Measurements from ENCODE around the gene CTIF.

CTIF gene

GRCh38 chr18:48889981-48890762 lies 351.3 kb downstream of the CTIF start:
- TF ChIP-seq CTCF (IDR thresholded peaks at IDR 0.05; ENCODE audit: low read depth, low read length): no peak

GRCh38 chr18:48891721-48892120 lies 352.9 kb downstream of the CTIF start:
- no peak for TF ChIP-seq CTCF (IDR thresholded peaks at IDR 0.05; ENCODE audit: low read depth, low read length)
- H3K4me1 ChIP-seq: no peaks in the 10 kb centered on the region
- no peak for DNase-seq
- no peaks in the 10 kb centered on the region for H3K9me3 ChIP-seq
- H3K36me3 ChIP-seq: no peaks in the 10 kb centered on the region
- no peaks in the 10 kb centered on the region for H3K27me3 ChIP-seq
- no peak overlapping the region for H3K4me3 ChIP-seq (ENCODE audit: low read depth, low read length)

More at GRCh38 chr18:48889981-48890762, 351.3 kb downstream of the CTIF start:
- H3K9me3 ChIP-seq: no peaks in the 10 kb centered on the region
- no peaks in the 10 kb centered on the region for H3K27me3 ChIP-seq
- H3K36me3 ChIP-seq: no peaks in the 10 kb centered on the region
- H3K4me1 ChIP-seq: no peaks in the 10 kb centered on the region
- DNase-seq: no peak
- H3K4me3 ChIP-seq (ENCODE audit: low read depth, low read length): no peak overlapping the region

GRCh38 chr18:48892146-48892855 lies 353.5 kb downstream of the CTIF start:
- no peak for DNase-seq
- no peak overlapping the region for H3K4me3 ChIP-seq (ENCODE audit: low read depth, low read length)
- H3K9me3 ChIP-seq: no peaks in the 10 kb centered on the region
- no peaks in the 10 kb centered on the region for H3K4me1 ChIP-seq
- no peaks in the 10 kb centered on the region for H3K36me3 ChIP-seq
- no peak for TF ChIP-seq CTCF (IDR thresholded peaks at IDR 0.05; ENCODE audit: low read depth, low read length)
- H3K27me3 ChIP-seq: no peaks in the 10 kb centered on the region

- H3K36me3 ChIP-seq: no peaks in the 10 kb centered on the region
- no peaks in the 10 kb centered on the region for H3K9me3 ChIP-seq
- H3K4me3 ChIP-seq (ENCODE audit: low read depth, low read length): no peak overlapping the region
- TF ChIP-seq CTCF (IDR thresholded peaks at IDR 0.05; ENCODE audit: low read depth, low read length): no peak
- no peaks in the 10 kb centered on the region for H3K4me1 ChIP-seq
- no peaks in the 10 kb centered on the region for H3K27me3 ChIP-seq
- DNase-seq: no peak
These were observed 354.3 kb downstream of the CTIF start for GRCh38 chr18:48893061-48893607.

GRCh38 chr18:48893608-48894600 lies 355.1 kb downstream of the CTIF start:
- no peak for TF ChIP-seq CTCF (IDR thresholded peaks at IDR 0.05; ENCODE audit: low read depth, low read length)
- DNase-seq: no peak
- H3K4me3 ChIP-seq (ENCODE audit: low read depth, low read length): no peak overlapping the region
- H3K27me3 ChIP-seq: no peaks in the 10 kb centered on the region
- H3K36me3 ChIP-seq: no peaks in the 10 kb centered on the region
- H3K4me1 ChIP-seq: no peaks in the 10 kb centered on the region
- H3K9me3 ChIP-seq: no peaks in the 10 kb centered on the region

Data from BE2C (cell line).